AG04450 (cell line): Measurements from ENCODE around the gene MBD5. TPM values are rescaled to one million over a fixed set of nuclear protein-coding genes. Genes with fewer than 3 reads are reported as not detected.
A peak's percentile ranks its signal among the peaks of the same experiment; 100 is the strongest.

ENCODE experiments used
- CTCF ChIA-PET: fragments of 300-600, 350-600 bp; formaldehyde crosslinking; extraction: SDS; loops from one replicate; lab custom pipeline; 2022; ENCODE audit warnings: antibody characterized with exemption, inconsistent platforms; lab: Charles Lee
- POLR2A ChIA-PET: fragments of 350-600 bp; formaldehyde crosslinking; extraction: SDS; loops from one replicate; lab custom pipeline; 2021; ENCODE audit warnings: antibody characterized with exemption, inconsistent platforms; lab: Yijun Ruan, JAX
- DNase-seq: peaks from one replicate; pipeline ENCODE4 v3.0.0-alpha.2; 2011; ENCODE audit warnings: low read depth, low spot score
- H3K27ac ChIP-seq: one replicate; pipeline ENCODE4 v1.5.1; 2012; ENCODE audit warnings: low read depth, low read length, control low read depth
- H3K27me3 ChIP-seq: one replicate; pipeline ENCODE4 v1.6.0; 2012; ENCODE audit warnings: low read length; ENCODE audit not compliant: control insufficient read depth, insufficient read depth
- H3K4me3 ChIP-seq: 2 replicates; pipeline ENCODE4 v1.5.1; 2011; ENCODE audit warnings: mild to moderate bottlenecking, low read depth, low read length, control low read depth
- H3K9me3 ChIP-seq: 2 replicates; pipeline ENCODE4 v1.5.1; 2012; ENCODE audit warnings: low read length; ENCODE audit not compliant: control insufficient read depth, insufficient read depth
- polyA plus RNA-seq: library from polyadenylated mRNA; depleted of rRNA; stranded (reverse); fragments of >200 nt; gene quantifications from 2 replicates; pipeline ENCODE4 v1.2.3, GENCODE V29; 2011
- TF ChIP-seq, protein P1 (sequence below): IDR thresholded peaks from 2 replicates; pipeline ENCODE4 v1.5.1; 2011; ENCODE audit warnings: low read depth, low read length, control low read depth, inconsistent platforms

MBD5 gene
- polyA plus RNA-seq, 1 experiment: 40.4 TPM

DNA sequence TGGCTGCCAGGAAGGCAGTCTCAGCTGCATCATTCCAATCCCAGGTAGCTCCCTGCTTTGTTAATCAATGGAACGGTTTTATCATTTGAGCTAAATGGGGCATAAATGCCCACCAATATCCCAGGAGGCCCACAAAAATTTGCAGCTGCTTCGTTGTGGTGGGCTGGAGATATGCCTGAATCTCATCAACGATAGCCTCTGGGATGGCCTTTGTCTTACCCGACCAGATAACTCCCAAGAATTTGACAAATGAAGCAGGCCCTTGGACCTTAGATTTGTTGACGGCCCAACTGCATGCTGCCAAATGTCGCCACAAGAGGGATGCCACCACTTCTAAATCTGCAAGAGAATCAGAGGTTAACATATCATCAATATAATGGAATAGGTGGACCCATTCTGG, 236.4 kb downstream of the MBD5 start:
- TF ChIP-seq, protein P1, sequence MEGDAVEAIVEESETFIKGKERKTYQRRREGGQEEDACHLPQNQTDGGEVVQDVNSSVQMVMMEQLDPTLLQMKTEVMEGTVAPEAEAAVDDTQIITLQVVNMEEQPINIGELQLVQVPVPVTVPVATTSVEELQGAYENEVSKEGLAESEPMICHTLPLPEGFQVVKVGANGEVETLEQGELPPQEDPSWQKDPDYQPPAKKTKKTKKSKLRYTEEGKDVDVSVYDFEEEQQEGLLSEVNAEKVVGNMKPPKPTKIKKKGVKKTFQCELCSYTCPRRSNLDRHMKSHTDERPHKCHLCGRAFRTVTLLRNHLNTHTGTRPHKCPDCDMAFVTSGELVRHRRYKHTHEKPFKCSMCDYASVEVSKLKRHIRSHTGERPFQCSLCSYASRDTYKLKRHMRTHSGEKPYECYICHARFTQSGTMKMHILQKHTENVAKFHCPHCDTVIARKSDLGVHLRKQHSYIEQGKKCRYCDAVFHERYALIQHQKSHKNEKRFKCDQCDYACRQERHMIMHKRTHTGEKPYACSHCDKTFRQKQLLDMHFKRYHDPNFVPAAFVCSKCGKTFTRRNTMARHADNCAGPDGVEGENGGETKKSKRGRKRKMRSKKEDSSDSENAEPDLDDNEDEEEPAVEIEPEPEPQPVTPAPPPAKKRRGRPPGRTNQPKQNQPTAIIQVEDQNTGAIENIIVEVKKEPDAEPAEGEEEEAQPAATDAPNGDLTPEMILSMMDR: no peak
- no peak overlapping the region for H3K27ac ChIP-seq
- H3K27me3 ChIP-seq: no peaks in the 10 kb centered on the region
- DNase-seq: no peak
- H3K9me3 ChIP-seq: peaks cover 32% of the 10 kb centered on the region
- no peak overlapping the region for H3K4me3 ChIP-seq
- ChIA-PET POLR2A (no interaction called here), CTCF (no interaction called here)

GRCh38 chr2:148258124-148258523, 237.2 kb downstream of the MBD5 start:
- Histone ChIP-seq H3K27me3 (no peaks in the 10 kb centered on the region), H3K27ac (no peak overlapping the region), H3K9me3 (peaks cover 32% of the 10 kb centered on the region), H3K4me3 (no peak overlapping the region)
- DNase-seq: no peak
- ChIA-PET POLR2A (no interaction called here), CTCF (no interaction called here)
- TF ChIP-seq, protein P1: no peak

GRCh38 chr2:148259674-148260073, 238.8 kb downstream of the MBD5 start:
- Histone ChIP-seq H3K9me3 (peaks cover 23% of the 10 kb centered on the region), H3K27ac (no peak overlapping the region), H3K4me3 (no peak overlapping the region), H3K27me3 (no peaks in the 10 kb centered on the region)
- TF ChIP-seq, protein P1: no peak
- DNase-seq: no peak
- CTCF ChIA-PET: no interaction called here
- POLR2A ChIA-PET: no interaction called here

- ChIA-PET POLR2A (no interaction called here), CTCF (no interaction called here)
- TF ChIP-seq, protein P1: no peak
- Histone ChIP-seq H3K9me3 (peaks cover 10% of the 10 kb centered on the region), H3K27me3 (no peaks in the 10 kb centered on the region), H3K27ac (no peak overlapping the region), H3K4me3 (no peak overlapping the region)
- no peak for DNase-seq
These were observed 243.0 kb downstream of the MBD5 start for GRCh38 chr2:148263890-148264289.

- peak; percentile 11 for DNase-seq
- Histone ChIP-seq H3K9me3 (no peaks in the 10 kb centered on the region), H3K27me3 (no peaks in the 10 kb centered on the region), H3K4me3 (no peak overlapping the region), H3K27ac (peak overlapping the region; percentile 32)
- CTCF ChIA-PET: interaction anchor here (0.5 kb wide), 1 partner anchor 372 kb away, joined by 4 read pairs; no protein-coding TSS in a partner anchor
- TF ChIP-seq, protein P1: no peak
- POLR2A ChIA-PET: interaction anchor here (0.6 to 1.1 kb wide), 2 partner anchors 15 to 54 kb away, joined by 3 to 5 read pairs; no protein-coding TSS in a partner anchor
These were observed 252.3 kb downstream of the MBD5 start for GRCh38 chr2:148273158-148273691.
